Calu3 (cell line): ENCODE data around the gene SUGT1. TPM values are rescaled to one million over a fixed set of nuclear protein-coding genes. Genes with fewer than 3 reads are reported as not detected.

Source experiments
- BruUV-seq: library from RNA; stranded (reverse); fragments of 400-500 nt; replicated peaks from 2 replicates; lab custom pipeline; 2021; lab: Mats Ljungman, UMichigan
- CTCF ChIA-PET: fragments of 300-600 bp; sonication (Branson Sonifier 250); formaldehyde crosslinking; loops from one replicate; lab custom pipeline; 2022; ENCODE audit warnings: antibody characterized with exemption; lab: Charles Lee
- DNase-seq: peaks from one replicate; pipeline ENCODE4 v3.0.0; 2022
- H3K27ac Mint-ChIP-seq: one replicate; pipeline ENCODE4 v1.8.0; 2022; ENCODE audit warnings: mixed read lengths; ENCODE audit not compliant: unreplicated experiment
- H3K27me3 Mint-ChIP-seq: one replicate; pipeline ENCODE4 v1.8.0; 2022; ENCODE audit warnings: mixed read lengths; ENCODE audit not compliant: unreplicated experiment
- H3K36me3 Mint-ChIP-seq: one replicate; pipeline ENCODE4 v1.8.0; 2022; ENCODE audit warnings: mild to moderate bottlenecking, moderate library complexity, mixed read lengths; ENCODE audit not compliant: insufficient read depth, unreplicated experiment
- H3K4me1 Mint-ChIP-seq: one replicate; pipeline ENCODE4 v1.8.0; 2022; ENCODE audit warnings: mild to moderate bottlenecking, low read depth, mixed read lengths; ENCODE audit not compliant: unreplicated experiment
- H3K4me3 Mint-ChIP-seq: one replicate; pipeline ENCODE4 v1.8.0; 2022; ENCODE audit warnings: mild to moderate bottlenecking, low read depth, moderate library complexity, mixed read lengths; ENCODE audit not compliant: unreplicated experiment
- H3K9me3 Mint-ChIP-seq: one replicate; pipeline ENCODE4 v1.8.0; 2022; ENCODE audit warnings: low read depth, mixed read lengths; ENCODE audit not compliant: unreplicated experiment
- intact Hi-C: fragments of 100-400 bp; cut with micrococcal nuclease; formaldehyde crosslinking; loops from one replicate; pipeline ENCODE4 v1.10.0; 2022; ENCODE audit not compliant: unreplicated experiment
- total RNA-seq: library from RNA; stranded (reverse); gene quantifications from 2 replicates; pipeline ENCODE4 v1.2.3, GENCODE V29; 2022
- TF ChIP-seq, protein P1 (sequence below): fragments of 200-600 bp; IDR thresholded peaks from one replicate; pipeline ENCODE4 v1.8.0; 2022; ENCODE audit warnings: antibody characterized with exemption; ENCODE audit not compliant: unreplicated experiment

Gene SUGT1
- total RNA-seq, 1 experiment from 2014 or later, result 58.4 TPM

DNA sequence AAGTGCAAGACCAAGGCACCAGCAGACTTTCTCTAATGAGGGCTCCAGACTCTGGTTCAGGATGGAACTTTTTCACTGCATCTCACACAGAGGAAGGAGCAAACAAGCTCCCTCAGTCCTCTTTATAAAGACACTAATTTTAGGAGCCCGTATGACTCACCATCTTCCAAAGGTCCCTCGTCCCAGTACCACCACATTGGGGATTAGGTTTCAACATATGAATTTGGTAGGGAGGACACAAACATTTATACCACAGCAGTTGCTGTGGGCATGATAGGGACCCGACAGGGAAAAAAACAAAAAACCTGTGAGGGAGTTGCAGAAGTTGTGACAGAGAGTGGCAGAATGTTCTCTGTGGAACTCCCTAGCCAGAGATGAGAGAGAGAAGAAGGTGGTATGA is 93.5 kb downstream of the SUGT1 start:
- peaks cover 94% of the 10 kb centered on the region for H3K27me3 Mint-ChIP-seq
- BruUV-seq, result no TSS peak

DNA sequence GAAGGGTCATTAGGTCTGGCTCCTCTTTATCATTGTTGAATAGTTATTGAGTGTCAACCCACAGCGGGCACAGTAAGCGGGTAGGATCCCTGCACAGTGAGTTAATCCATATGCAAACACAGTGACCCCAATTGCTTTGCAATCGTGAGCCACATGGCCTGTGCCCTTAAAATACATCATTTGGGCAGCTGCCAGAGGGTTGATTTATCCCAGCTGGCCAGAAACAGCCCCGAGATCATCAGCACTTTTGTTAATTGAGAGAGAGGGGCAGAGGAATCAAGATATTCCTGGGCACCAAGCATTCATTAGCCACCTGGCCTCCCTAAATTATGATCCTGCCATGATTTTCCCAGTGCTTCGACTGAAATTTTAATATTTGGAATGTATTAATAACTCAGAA is 96.8 kb downstream of the SUGT1 start:
- no peak overlapping the region for H3K27ac Mint-ChIP-seq
- no peaks in the 10 kb centered on the region for H3K4me1 Mint-ChIP-seq
- H3K4me3 Mint-ChIP-seq, result no peak overlapping the region
- intact Hi-C loops, result no loop called here
- peaks cover 75% of the 10 kb centered on the region for H3K27me3 Mint-ChIP-seq
- H3K36me3 Mint-ChIP-seq, result no peaks in the 10 kb centered on the region
- no peaks in the 10 kb centered on the region for H3K9me3 Mint-ChIP-seq
- DNase-seq, result no peak
- BruUV-seq, result no TSS peak
- TF ChIP-seq, protein P1, sequence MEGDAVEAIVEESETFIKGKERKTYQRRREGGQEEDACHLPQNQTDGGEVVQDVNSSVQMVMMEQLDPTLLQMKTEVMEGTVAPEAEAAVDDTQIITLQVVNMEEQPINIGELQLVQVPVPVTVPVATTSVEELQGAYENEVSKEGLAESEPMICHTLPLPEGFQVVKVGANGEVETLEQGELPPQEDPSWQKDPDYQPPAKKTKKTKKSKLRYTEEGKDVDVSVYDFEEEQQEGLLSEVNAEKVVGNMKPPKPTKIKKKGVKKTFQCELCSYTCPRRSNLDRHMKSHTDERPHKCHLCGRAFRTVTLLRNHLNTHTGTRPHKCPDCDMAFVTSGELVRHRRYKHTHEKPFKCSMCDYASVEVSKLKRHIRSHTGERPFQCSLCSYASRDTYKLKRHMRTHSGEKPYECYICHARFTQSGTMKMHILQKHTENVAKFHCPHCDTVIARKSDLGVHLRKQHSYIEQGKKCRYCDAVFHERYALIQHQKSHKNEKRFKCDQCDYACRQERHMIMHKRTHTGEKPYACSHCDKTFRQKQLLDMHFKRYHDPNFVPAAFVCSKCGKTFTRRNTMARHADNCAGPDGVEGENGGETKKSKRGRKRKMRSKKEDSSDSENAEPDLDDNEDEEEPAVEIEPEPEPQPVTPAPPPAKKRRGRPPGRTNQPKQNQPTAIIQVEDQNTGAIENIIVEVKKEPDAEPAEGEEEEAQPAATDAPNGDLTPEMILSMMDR, result no peak
- CTCF ChIA-PET, result no interaction called here

More for the DNA sequence above, 93.5 kb downstream of the SUGT1 start:
- no peak overlapping the region for H3K27ac Mint-ChIP-seq
- H3K4me3 Mint-ChIP-seq, result no peak overlapping the region
- H3K36me3 Mint-ChIP-seq, result no peaks in the 10 kb centered on the region
- no peaks in the 10 kb centered on the region for H3K4me1 Mint-ChIP-seq
- TF ChIP-seq, protein P1, result no peak
- intact Hi-C loops, result no loop called here
- DNase-seq, result no peak
- CTCF ChIA-PET, result no interaction called here
- no peaks in the 10 kb centered on the region for H3K9me3 Mint-ChIP-seq

Other genes with a start within 250 kb of the SUGT1 start
- gene THSD1, start 246.7 kb upstream of the SUGT1 start, total RNA-seq, result 0.85 and 0.93 TPM in 2 replicates
- 39.8 and 40.2 TPM in 2 replicates for gene VPS36, start 202.2 kb upstream of the SUGT1 start, total RNA-seq
- 55.8 and 57.7 TPM in 2 replicates for gene CKAP2, start 197.4 kb upstream of the SUGT1 start, total RNA-seq
- gene HNRNPA1L2, start 10.4 kb upstream of the SUGT1 start, total RNA-seq, result 6.8 and 8.6 TPM in 2 replicates
- not detected in 2 replicates for gene CNMD, start 87.0 kb downstream of the SUGT1 start, total RNA-seq
- not detected in 2 replicates for gene PCDH8, start 195.8 kb downstream of the SUGT1 start, total RNA-seq